Stimulated activated CD4-positive, alpha-beta T cell treated with anti-CD3 and anti-CD28 coated beads, TNF-alpha, amount 100 ng/mL, for 24 hours (primary cell): ENCODE results near the gene ABCC10.
"Not testable (repeated sequence)": the region's sequence is repeated elsewhere in the genome, so short reads cannot be mapped to it uniquely, and the experiment has no call there.

ENCODE experiments used
- DNase-seq, 3 experiments: peaks; one replicate each; pipeline ENCODE4 v3.0.0-alpha.2; 2020; ENCODE audit warnings: low read depth in 3 of 3

The ABCC10 gene

GRCh38 chr6:43496370-43497128, 69.2 kb downstream of the ABCC10 start:
- no peak for DNase-seq

DNA sequence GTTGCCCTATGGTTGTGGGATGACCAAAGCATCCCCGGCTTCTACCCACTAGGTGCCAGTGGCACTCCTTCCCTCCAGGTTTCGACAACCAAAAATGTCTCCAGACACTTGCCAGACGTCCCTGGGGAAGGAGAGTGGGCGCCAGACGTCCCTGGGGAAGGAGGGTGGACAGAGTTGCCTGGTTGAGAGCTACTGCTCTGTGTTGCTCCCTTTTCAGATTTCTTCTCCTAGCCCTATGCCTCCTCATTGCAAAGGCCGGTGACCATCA, 69.7 kb downstream of the ABCC10 start:
- no peak for DNase-seq

- DNase-seq: no peak
Measured at GRCh38 chr6:43497689-43498088, 70.3 kb downstream of the ABCC10 start.

GRCh38 chr6:43498291-43498690, 71.0 kb downstream of the ABCC10 start:
- DNase-seq: not testable (repeated sequence)

GRCh38 chr6:43499028-43499815, 71.9 kb downstream of the ABCC10 start:
- DNase-seq: no peak
